Measurements from ENCODE around the gene WRNIP1.
A peak's percentile ranks its signal among the peaks of the same experiment; 100 is the strongest.
"Not testable (repeated sequence)": the region's sequence is repeated elsewhere in the genome, so short reads cannot be mapped to it uniquely, and the experiment has no call there.

WRNIP1 gene

DNA sequence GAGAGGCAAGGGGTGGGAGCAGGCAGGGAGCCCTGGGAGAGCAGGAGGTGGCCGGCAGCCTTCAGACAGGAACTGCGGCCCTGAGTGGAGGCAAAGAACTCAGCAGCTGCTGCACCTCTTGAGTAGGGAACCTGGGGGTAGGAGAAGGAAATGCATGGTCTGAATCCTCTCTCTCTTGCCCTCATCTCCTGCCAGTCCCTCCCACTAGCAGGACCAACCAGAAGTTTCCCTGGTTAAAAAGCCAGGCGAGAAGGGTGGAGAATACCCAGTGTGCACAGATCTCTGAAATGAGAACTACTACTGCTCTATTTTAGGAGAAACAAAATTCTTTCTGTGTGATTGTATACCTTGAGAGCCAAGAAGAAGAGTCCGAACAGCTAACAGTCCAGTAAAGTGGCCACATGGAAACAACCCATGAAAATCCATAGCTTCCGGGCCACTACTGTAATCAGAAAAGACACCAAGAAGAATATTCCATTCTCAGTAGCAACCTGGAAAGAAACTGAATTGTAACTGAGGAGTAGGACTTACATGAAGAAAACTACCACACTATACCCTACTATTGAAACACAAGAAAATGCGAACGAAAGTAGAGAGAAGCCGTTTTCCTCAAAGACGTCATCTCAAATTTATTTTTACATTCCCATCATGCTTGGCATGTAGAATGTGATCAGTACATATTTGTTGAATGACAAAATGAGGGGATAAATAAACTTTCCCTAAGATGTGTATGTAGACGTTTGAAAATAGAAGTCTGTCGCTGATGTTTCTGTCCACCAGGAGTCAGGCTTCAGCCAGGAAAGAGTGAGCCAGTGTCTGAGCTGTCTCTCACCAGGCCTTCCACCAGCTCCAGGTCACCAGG is 25.6 kb downstream of the WRNIP1 start:
- peak; percentile 71 for DNase-seq

DNA sequence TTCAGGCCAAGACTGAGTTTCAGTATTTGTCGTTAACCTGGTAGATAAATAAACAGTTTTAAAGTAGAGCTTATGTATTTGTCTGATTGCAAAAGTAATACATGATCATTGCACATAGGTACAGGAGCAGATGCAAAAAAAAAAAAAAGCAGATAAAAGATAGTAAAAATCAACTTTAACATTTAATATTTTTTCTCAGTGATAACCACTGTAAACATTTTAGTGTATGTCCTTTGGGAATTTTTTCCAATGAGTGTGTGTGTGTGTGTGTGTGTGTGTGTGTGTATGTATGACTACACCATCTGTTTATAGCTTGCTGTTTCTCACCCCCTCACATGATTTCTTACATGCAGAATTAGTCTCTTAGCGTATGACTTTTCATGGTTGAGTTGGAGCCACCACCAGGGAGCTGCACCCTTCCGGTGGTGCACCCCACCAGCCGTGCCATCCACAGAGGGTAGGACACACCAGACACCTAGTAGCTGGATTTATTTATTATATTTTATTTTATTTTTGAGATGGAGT is 26.3 kb downstream of the WRNIP1 start:
- DNase-seq: no peak

DNA sequence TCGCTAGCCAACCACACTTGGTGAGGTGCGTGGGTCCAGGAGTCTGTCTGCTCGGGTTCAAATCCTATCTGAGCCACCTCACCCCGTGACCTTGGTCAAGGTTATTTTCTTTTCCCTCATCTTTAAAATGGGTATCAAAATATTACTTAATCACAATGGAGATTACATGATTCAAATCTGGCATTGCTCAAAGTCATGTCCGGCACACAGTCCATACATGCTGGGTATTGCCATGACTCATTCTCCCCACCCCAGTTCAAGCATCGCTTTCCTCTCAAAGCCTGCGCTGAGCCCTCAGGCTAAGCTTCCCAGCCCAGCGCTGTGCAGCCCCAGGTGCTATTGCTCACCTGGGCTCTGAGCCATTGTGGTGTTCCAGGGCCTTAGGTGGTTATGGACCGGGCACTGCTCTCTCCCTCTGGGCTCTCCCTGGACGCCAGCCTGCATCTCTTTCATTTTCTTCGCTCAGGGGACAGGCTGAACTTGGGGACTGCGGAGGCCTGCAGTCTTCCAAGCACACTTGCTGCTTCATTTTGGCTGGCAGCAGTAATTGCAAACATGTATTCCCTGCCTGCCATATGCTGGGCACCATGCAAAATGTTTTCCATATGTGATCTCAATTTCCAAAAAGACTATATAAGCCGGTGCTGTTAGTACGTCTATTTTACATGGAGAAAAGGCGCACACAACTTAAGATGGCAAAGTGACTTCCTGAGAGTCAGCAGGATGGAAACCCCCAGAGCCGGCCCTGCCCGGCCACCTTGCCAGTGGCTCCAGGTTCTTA is 27.3 kb downstream of the WRNIP1 start:
- no peak for DNase-seq

DNA sequence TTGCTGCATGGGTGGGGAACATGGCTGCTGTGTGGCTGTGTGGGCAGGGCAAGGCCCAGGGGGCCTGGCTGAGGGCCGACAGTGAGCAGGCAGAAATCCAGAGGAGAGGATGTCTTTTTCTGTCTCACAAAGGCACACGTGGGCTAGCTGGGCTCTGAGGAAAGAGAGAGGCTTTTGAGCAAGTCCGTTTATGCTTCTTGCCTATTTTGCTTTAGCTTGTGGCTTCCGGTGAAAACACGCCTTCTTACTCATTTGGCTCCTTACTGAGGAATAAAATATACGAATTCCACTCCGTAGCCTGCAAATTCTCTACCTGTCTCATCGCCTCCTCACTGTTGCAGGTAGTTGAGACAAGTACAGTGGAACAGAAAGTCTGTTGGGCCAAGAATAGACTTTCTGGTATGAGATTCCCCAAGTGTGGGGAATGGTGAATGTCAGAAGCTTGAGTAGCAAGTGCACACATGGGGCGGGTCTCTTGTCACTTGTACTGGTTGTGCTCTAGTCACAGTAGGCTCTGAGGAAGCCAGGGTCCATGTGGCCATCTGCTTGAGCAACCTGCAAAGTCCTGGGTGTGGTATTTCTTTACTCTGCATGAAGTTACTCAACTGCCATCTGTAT is 28.4 kb downstream of the WRNIP1 start:
- peak; percentile 50 for DNase-seq

DNA sequence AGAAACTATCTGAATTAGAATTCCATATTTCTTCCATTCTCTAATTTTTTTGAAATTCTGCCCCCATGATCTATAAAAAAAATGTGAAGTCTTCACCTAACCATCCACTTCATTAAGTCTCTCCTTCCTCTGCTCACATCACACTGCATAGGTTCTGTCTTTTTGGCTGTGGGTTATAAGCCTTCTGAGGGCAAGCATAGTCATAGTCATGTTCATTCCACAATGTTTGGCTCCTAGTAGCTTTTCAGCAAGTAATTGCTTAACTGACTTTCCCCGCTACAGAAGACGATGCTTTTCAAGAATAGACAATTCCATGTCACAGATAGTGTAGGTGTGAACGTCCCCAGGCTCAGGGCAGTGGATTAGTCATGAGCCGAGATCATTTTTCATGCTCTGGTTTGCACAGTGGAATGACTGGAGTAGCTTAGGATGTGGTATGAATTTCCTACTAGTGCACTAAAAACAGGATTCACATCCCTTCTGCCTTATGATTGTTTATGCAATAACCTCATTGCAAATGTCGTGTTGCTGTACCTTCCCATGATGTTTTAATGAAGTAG is 29.1 kb downstream of the WRNIP1 start:
- no peak for DNase-seq

DNA sequence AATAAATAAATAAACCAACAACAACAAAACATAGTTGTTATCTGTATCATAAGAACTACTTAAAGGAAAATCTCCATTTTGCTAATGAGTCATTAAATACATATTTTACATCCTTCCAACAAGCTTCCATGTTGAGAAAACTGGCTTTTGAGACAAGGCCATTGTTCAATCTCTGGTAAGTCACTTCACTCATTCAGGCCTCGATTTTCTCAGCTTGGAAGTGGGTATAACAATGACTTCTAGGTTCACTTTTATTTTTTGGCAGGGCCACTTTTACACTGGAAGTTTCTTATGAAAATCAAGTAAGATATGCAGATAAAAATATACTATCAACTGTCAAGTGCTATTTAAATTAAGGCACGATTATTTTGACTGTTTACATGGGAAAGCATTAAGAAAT is 30.0 kb downstream of the WRNIP1 start:
- DNase-seq: no peak

DNA sequence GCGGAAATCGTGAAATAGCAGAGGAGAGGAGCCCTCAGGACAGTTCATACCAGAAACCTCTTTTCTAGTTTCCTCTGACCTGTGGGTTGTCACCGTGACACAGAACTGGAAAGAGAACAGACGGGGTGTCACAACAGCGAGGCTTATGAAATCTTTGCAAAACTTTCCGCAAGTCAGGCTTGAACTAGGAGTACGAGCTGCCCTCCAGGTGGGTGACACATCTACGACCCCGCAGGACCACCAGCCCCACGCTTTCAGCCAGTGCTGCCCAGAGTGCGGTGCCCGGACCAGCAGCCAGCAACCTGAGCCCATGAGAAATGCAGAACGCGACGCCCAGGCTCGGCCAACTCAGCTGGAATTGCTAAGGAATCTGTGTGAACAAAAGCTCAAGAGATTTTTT is 30.8 kb downstream of the WRNIP1 start:
- no peak for DNase-seq

DNA sequence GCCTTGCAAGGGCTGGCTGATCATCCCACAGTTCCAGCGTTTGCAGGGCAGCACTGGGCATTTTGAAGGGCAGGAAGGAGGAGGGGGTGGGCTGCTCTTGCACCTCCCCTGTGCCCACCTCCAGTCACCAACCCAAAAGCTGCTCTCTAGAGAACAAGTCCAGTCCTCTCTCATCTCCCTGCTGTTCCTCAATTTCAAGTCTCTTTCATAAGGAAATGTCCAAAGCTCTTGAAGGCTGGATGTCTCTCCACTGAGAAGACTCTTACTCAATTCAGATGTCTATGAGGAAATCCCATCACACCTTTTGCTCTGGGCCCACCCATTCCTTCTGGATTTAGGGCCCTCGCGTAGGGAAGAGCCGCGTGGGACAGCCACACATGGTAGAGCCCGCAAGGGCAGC is 31.7 kb downstream of the WRNIP1 start:
- no peak for DNase-seq

DNA sequence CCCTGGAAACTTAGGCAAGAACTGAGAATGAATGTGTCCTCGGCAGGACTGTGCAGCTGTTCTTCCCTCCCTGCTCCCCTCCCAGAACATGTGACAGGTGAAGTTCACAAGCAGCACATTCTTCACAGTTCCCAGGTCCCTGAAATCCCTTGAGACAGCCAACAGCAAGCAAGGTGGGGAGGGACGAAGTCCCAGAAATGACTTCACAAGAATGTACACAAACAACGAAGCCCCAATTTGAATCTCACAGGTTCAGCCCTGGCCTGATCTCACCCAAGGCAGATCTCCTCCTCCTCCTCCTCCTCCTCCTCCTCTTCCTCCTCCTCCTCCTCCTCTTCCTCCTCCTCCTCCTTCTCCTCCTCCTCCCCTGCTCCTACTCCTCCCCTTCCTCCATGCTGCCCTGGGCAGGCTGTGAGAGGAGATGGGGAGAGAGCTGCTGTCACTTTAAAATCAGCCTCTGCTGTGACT is 32.4 kb downstream of the WRNIP1 start:
- no peak for DNase-seq

DNA sequence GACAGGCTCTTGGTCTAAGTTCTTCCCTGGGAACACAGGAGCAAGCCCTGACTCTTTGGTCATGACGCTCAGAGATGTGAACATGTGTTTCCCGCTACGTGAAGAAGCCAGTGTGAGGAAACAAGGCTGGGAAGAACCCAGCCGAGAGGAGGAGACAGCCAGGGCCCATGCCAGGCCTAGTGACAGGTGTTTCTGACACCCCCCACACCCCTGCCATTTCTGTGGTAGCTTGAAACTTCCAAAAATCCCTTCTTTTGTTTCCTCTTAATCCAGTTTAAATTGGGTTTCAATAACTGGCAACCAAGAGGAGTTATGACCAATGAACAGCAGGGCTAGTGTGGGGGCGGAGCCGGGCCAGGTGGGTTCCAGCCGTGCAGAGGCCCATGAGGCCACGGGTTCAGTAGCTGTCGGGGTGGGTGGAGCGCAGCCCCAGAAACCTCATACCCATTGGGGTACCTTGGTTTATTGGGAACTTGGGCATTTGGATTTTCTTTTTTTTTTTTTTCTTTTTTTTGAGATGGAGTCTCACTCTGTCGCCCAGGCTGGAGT is 33.5 kb downstream of the WRNIP1 start:
- DNase-seq: no peak

DNA sequence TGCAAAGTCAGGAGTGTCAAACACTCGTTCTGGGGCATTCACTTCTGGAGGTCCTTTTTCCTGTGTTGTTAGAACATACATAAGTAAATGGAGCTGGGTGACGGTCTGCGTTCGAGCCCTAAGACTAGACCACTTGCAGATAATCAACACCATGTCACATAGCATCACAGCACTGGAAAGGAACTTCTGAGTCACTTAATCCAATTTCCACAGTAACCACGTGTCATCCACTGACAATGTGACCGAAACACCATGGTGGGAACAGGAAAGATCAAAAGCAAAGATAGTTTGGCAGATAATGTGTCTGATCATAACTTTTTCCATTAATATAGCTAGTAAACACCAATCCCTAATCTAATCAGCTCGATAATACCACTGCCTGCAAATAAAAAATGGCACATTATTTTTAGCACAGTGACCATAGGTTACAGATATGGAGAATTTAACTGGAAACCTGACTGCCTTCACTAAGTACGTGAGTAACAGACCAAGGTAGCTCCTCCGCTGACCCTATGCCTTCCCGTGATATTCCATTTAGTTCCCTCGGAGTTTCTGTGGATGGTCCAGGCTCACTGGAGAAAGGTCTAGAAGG is 34.8 kb downstream of the WRNIP1 start:
- DNase-seq: no peak

DNA sequence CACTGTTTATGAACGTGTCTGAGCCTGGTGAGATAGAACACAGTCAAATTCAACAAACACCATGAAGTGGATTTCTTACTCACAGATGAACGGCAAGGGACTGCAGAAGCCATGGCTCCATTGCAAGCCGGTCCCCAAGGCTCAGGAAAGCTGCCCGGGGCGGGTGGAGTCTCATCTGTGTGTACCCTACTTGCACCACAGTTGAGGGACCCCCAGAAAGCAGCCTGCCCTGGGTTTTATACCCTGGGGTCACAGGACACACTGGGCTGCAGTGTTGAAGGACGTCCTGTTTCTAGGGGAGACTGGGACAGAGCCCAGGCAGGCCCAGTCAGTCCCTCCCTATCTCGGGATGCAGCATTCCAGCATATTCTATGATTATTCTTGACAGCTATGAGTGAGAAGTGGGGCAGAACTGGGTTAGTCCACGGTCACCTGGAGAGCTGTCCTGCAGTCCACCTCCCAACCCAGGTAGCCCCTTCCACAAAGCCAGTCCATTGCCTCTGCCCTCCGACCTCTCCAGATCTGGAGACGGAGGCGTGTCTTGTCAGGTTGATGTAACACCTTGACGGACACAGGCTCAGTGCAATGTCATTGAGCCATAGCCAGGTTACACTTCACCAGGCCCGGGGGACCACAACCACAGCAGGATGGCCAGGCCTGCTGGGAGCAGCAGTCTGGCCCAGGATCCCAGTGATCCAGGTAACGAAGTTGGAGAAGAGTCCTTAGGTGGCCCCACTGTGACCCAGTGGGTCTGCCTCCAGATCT is 35.5 kb downstream of the WRNIP1 start:
- DNase-seq: no peak

DNA sequence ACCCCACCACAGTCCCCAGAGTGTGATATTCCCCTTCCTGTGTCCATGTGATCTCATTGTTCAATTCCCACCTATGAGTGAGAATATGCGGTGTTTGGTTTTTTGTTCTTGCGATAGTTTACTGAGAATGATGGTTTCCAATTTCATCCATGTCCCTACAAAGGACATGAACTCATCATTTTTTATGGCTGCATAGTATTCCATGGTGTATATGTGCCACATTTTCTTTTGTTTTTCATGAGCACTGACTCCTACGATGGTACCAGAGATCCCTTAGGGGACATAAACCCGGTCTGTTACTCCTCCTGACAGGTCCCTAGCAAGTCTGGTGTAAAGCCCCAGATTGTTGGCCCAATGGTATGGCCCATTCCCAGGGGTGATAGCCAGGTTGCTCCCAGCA is 36.5 kb downstream of the WRNIP1 start:
- DNase-seq: not testable (repeated sequence)

DNA sequence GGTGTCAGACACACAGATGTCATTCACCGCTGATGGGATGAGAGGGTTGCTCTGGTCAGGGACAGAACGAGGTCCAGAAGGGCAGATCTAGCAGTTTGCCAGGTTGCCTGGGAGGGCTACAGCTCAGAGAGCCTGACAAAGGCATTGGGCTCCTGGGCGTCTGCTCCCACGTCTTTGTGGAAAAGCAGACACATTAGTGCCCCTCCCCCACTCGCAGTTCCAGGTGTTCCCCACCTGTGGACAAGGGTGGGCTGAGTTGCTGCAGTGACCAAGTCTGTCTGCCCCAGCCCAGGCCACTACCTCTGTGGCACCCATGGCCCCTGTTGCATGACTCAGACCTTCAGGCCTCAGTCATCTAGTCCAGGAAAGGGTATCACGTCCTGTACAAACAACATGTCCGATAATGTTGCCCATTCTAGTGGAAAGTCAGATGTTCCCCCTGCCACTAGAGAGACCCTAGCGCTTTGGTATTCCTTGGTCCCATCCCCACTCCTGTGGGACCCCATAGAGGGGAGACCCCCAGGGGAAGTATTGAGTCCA is 37.4 kb downstream of the WRNIP1 start:
- no peak for DNase-seq

DNA sequence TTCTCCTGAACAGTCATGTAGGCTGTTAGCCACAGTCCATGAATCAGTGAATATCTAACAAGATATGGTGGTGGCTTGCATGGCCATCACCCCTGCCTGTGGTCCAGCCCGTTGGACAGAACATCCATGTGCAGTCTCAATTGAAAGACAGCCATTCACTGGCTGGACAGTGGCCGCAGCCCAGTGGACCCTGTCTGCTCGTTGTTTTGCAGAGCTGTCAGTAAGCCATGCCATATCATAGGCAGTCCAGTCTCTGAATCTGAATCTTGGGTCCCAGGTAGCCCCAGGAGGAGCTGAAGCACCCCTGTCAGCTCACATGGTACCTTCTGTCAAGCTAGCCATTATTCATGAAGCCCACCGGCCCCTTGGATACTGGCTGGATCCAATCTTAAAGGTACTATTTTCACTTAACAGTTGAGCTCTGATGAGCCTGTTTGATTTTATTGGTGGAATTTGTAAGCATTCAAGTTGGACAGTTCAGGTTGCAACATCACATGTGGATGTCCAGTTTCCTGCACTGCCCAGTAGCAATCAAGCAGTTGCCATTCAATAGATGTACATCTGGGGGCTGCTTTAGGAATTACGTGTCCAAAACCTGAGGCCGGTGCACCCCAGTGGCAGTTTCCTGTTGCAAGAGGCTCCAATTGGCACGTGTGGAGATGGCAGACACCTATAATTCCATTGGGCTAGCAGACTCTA is 38.7 kb downstream of the WRNIP1 start:
- no peak for DNase-seq

DNA sequence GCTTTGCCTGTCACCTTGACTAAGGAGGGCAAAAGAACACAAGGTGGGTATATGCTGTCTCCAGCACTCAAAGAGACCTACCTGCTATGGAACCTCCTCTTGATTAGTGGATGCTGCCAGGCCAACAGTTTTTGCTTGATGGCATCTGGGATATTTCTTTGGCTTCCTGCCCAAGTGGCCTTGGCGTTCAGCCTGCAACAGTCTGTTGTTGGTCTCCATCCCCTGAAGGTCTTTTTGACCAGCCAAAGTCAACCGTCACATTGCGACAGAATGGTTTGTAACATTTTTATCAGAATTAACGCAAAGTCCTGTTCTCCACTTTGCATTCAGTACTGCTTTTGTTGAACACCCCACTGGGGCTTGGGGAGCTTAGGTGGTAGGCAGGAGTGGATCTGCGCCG is 39.3 kb downstream of the WRNIP1 start:
- DNase-seq: no peak

DNA sequence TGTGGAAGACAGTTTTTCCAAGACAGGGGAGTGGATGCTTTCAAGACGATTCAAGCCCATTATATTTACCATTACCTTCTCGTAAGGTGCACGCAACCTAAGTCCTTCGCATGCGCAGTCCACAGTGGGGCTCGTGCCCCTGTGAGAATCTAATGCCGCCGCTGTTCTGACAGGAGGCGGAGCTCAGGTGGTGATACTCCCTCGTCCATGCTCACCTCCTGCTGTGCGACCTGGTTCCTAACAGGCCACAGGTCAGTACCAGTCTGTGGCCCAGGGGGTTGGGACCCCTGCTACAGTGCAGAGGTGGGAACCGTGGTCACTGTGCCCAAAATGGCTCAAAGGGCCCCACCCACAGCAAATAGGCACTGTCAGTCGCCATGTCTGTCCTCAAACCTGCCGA is 39.8 kb downstream of the WRNIP1 start:
- no peak for DNase-seq

DNA sequence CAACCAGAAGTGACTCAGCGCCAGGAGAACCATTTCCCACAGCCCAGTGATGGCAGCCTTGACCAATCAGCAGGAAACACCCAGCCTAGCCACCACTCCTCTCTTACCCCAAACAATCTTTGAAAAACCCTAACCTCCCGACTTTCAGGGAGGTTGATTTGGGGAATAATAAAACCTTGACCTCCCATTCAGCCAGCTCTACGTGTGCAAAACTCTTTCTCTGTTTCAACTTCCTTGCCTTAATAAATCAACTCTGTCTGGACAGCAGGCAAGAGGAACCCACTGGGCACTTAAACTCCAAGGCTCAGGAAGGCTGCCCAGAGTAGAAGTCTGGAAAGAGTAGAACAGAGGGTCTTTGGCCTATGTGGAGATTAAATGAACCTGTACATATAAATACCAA is 41.5 kb downstream of the WRNIP1 start:
- no peak for DNase-seq

DNA sequence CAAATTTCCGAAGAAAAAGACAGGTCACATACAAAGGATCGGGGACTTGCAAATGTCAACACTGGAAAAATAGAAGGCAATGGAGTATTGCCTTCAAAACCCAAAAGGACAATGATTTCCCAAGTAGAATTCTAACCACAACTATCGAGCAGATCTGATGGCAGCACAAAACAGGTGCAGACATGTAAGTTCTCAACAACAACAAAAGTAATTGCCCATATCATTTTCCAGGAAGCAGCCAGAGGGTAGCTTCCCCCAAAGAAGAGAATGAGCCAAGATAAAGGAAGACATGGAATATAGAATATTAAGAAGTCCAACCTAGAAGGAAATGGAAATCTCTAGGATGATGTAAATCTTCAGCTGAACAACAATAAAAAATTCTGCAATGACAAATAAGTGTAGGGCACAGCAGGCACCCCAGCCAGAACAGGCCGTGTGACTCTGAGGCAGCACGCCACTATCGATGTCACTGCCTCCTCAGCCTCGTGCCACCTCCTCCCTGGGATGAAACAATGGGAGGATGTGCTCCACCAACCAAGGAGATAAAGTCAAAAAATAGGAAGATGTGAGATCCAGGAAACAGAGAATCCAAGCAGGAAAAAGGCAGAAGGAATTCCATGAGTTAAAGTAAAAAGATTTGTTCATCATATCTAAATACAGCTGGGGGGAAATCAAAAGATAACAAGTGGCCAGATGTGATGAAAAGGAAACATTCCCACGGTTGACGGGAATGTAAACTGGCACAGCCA is 42.3 kb downstream of the WRNIP1 start:
- no peak for DNase-seq

DNA sequence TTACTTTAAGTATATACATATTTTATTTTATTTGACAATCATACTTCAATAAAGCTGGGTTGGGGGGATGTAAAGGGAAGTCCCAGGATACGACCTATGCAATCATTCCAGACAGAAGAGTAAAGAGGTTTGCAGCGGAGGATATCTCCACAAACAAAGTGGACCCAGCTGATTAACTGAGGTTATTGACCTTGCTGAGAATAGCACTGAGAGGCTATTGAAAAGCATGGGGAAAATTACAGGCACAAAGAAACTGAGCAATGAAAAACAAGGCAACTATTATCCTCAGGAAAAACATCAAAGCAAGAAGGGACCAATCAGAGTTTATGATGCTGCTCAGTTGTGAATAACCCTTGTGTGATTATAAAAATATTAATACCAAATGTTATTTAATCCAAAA is 43.8 kb downstream of the WRNIP1 start:
- DNase-seq: no peak

All from stimulated activated CD4-positive, alpha-beta T cell treated with anti-CD3 and anti-CD28 coated beads, Interleukin-1b, Interleukin-23, amount 100 ng/mL, for 48 hours (primary cell).